Endometrial microvascular endothelial cells (primary cell): ENCODE results near the gene FLRT2. TPM values are rescaled to one million over a fixed set of nuclear protein-coding genes. Genes with fewer than 3 reads are reported as not detected.

Experiments used
- in situ Hi-C: cut with HindIII; loops from 2 replicates; pipeline ENCODE4 v1.10.0; 2017; ENCODE audit warnings: low sequenced_read_pairs, low pct_unique_long_range_greater_than_20kb; ENCODE audit errors: inconsistent ontology term
- total RNA-seq: library from RNA; depleted of rRNA; stranded (reverse); fragments of >200 nt; gene quantifications from one replicate; pipeline ENCODE4 v1.2.3, GENCODE V29; 2015; ENCODE audit errors: inconsistent ontology term

The FLRT2 gene
- total RNA-seq, 1 donor from 2014 or later = 20.8 TPM

DNA sequence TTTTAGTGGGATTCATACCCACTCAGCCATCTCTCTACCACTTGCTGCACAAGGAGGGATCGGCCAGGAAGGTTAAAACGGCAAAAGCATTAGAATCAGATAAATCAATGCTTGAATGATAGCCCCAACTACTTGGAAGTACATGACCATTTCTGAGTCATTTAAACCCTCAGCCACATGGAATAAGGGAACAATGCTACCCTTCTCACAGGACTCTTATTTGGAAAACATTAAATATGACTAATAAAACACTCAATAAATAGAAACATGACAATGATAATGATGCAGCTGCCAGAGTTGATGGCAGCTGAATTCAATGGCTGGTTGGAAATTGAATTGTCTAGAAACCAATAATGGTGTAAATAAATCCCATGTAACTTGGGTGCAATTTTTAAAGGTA lies 165.4 kb downstream of the FLRT2 start:
- in situ Hi-C loops = no loop called here

DNA sequence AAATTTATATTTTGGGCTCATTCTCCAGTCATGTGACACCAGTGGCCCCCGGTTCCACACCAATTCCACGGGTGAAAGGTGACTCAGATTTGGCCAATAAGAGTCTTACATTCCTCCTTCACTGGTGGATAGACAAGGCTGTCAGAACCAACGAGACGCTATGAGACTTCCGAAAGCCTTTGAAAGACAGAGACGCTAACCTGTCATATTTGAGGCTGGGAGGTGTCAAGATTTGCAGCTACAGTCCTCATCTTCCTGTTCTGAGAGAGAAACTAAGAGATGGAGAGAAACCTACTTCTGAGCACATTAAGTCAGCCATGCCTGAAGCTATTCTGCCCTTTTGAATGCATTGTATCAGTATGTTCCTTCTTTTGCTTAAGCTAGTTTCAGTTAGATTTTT lies 171.2 kb downstream of the FLRT2 start:
- in situ Hi-C loops = no loop called here

DNA sequence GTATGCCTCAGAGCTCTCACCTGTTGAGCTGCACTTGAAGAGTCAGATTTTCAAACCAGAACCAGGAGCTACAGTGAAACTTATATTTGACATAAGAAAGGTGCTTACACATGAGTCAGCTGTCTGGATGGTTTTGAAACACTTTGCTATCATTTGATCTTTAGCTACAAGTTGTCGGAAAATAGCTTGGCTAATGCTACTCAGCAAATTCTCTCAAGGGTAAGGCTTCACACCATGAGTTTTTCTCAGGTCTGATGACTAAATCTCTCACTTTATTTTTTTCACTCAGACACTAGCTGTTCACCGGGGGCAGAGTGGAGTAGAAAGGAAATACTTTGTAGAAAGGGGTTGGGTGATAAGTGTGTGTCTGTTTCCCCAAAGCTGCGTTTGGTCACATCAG lies 171.8 kb downstream of the FLRT2 start:
- in situ Hi-C loops = no loop called here

DNA sequence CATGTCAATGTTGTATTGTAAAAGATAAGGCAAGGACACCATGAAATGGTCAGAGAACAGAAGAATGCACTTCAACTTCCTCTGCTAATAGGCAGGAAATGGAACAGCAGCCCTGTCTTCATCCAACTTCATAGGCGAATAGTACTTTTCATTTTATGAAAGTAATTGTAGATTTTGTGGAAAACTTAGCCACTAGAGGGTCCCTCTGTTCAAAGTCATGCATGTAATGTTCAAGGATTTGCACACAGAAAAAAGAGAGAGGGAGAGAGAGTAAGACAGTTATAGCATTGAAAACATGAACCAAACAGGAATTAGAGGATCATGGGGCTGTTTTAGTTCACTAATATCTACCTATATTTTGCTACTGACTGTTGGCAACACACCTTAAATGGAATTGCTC lies 172.2 kb downstream of the FLRT2 start:
- in situ Hi-C loops = no loop called here

DNA sequence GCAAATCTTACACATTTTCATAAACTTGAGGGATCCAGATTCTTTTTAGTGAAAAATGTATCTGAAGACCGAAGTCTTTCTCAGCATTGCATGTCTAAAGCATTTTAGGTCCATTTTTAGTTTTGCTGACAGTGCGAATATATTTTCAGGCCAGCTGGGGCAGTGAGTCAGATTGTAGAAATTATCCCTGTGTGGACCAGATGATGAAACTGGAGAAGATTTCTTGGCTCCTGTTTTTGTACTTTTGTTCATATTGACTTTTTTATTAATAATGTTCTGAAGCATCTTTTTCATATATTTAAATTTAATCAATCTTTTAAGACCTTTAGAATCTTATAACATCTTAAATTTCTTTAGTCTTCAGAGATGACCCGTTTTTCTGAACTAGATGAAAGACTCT lies 173.1 kb downstream of the FLRT2 start:
- in situ Hi-C loops = no loop called here
